Measurements from ENCODE around the gene TAF11L6. TPM values are rescaled to one million over a fixed set of nuclear protein-coding genes. Genes with fewer than 3 reads are reported as not detected.
"Not testable (repeated sequence)": the region's sequence is repeated elsewhere in the genome, so short reads cannot be mapped to it uniquely, and the experiment has no call there.

TAF11L6 gene
- not detected in 2 replicates for total RNA-seq
- not detected for polyA plus RNA-seq (2012)

- DNase-seq (ENCODE audit: low read depth), result not testable (repeated sequence)
These were observed at the start of gene TAF11L6 for GRCh38 chr5:17528369-17528768. TSS of gene TAF11L6 (plus strand) at chr5:17528669.

GRCh38 chr5:17481378-17481777 lies 47.1 kb upstream of the TAF11L6 start:
- DNase-seq (ENCODE audit: low read depth), result no peak

- no peak for DNase-seq (ENCODE audit: low read depth)
These were observed 45.7 kb upstream of the TAF11L6 start for GRCh38 chr5:17482790-17483189.

GRCh38 chr5:17486464-17487173 lies 41.9 kb upstream of the TAF11L6 start:
- DNase-seq (ENCODE audit: low read depth), result not testable (repeated sequence)

- DNase-seq (ENCODE audit: low read depth), result no peak
These were observed 41.3 kb upstream of the TAF11L6 start for GRCh38 chr5:17487174-17487512.

GRCh38 chr5:17491257-17491656 lies 37.2 kb upstream of the TAF11L6 start:
- not testable (repeated sequence) for DNase-seq (ENCODE audit: low read depth)

GRCh38 chr5:17492770-17493169 lies 35.7 kb upstream of the TAF11L6 start:
- no peak for DNase-seq (ENCODE audit: low read depth)

- no peak for DNase-seq (ENCODE audit: low read depth)
These were observed 31.0 kb upstream of the TAF11L6 start for GRCh38 chr5:17497446-17497845.

- DNase-seq (ENCODE audit: low read depth), result not testable (repeated sequence)
These were observed 30.5 kb upstream of the TAF11L6 start, which contains the start of gene TAF11L2 for GRCh38 chr5:17497931-17498330. TSS of gene TAF11L2 (plus strand) at chr5:17498231.

GRCh38 chr5:17511775-17512325 lies 16.6 kb upstream of the TAF11L6 start:
- DNase-seq (ENCODE audit: low read depth), result no peak

GRCh38 chr5:17517526-17517925 lies 10.9 kb upstream of the TAF11L6 start:
- DNase-seq (ENCODE audit: low read depth), result not testable (repeated sequence)

GRCh38 chr5:17518067-17518466 lies 10.4 kb upstream of the TAF11L6 start, which contains the start of gene TAF11L3:
TSS of gene TAF11L3 (plus strand) at chr5:17518367.
- DNase-seq (ENCODE audit: low read depth), result not testable (repeated sequence)

GRCh38 chr5:17519508-17519907 lies 9.0 kb upstream of the TAF11L6 start:
- not testable (repeated sequence) for DNase-seq (ENCODE audit: low read depth)

GRCh38 chr5:17521501-17521900 lies 7.0 kb upstream of the TAF11L6 start, which contains the start of gene TAF11L4:
TSS of gene TAF11L4 (plus strand) at chr5:17521801.
- not testable (repeated sequence) for DNase-seq (ENCODE audit: low read depth)

- not testable (repeated sequence) for DNase-seq (ENCODE audit: low read depth)
These were observed 3.5 kb upstream of the TAF11L6 start, which contains the start of gene TAF11L5 for GRCh38 chr5:17524935-17525334. TSS of gene TAF11L5 (plus strand) at chr5:17525235.

- not testable (repeated sequence) for DNase-seq (ENCODE audit: low read depth)
These were observed 2.0 kb upstream of the TAF11L6 start for GRCh38 chr5:17526504-17526903.

Other genes starting within 250 kb of the TAF11L6 start
- not detected in 2 replicates for gene TAF11L2, start 30.4 kb upstream of the TAF11L6 start, total RNA-seq
- gene TAF11L3, start 10.3 kb upstream of the TAF11L6 start, total RNA-seq, result not detected in 2 replicates
- not detected in 2 replicates for gene TAF11L4, start 6.9 kb upstream of the TAF11L6 start, total RNA-seq
- not detected in 2 replicates for gene TAF11L5, start 3.4 kb upstream of the TAF11L6 start, total RNA-seq
- gene TAF11L7, start 57.1 kb downstream of the TAF11L6 start, total RNA-seq, result not detected in 2 replicates
- not detected in 2 replicates for gene TAF11L8, start 62.3 kb downstream of the TAF11L6 start, total RNA-seq
- not detected in 2 replicates for gene TAF11L9, start 65.7 kb downstream of the TAF11L6 start, total RNA-seq
- gene TAF11L10, start 69.2 kb downstream of the TAF11L6 start, total RNA-seq, result not detected in 2 replicates
- gene TAF11L11, start 75.5 kb downstream of the TAF11L6 start, total RNA-seq, result not detected in 2 replicates
- not detected in 2 replicates for gene TAF11L12, start 81.7 kb downstream of the TAF11L6 start, total RNA-seq
- not detected in 2 replicates for gene TAF11L13, start 103.4 kb downstream of the TAF11L6 start, total RNA-seq
- gene TAF11L14, start 105.8 kb downstream of the TAF11L6 start, total RNA-seq, result not detected in 2 replicates